ENCODE data around the gene EID2B. TPM values are rescaled to one million over a fixed set of nuclear protein-coding genes. Genes with fewer than 3 reads are reported as not detected.

The EID2B gene
- polyA plus RNA-seq, 1 of the 3 experiments (the other 2 are of a cell fraction) = 6.5 TPM

GRCh38 chr19:39492225-39492624, 40.4 kb downstream of the EID2B start:
- no peaks in the 10 kb centered on the region for H3K27me3 ChIP-seq (ENCODE audit: insufficient read depth)
- H4K20me1 ChIP-seq (ENCODE audit: insufficient read depth) = no peaks in the 10 kb centered on the region
- TF ChIP-seq POLR2AphosphoS5 (IDR thresholded peaks at IDR 0.05; ENCODE audit: low read depth, low read length) (no peak), GABPA (IDR thresholded peaks at IDR 0.05; ENCODE audit: low read depth) (no peak), TAF1 (IDR thresholded peaks at IDR 0.05; ENCODE audit: borderline replicate concordance, low read depth, low read length) (no peak), REST (IDR thresholded peaks at IDR 0.05; ENCODE audit: low read depth, low read length) (no peak), RAD21 (IDR thresholded peaks at IDR 0.05; ENCODE audit: low read length) (no peak), SIN3A (IDR thresholded peaks at IDR 0.05; ENCODE audit: borderline replicate concordance, low read depth, low read length) (no peak), FOXJ3 (CRISPR knock-in tag; IDR thresholded peaks at IDR 0.05) (no peak), CHD2 (IDR thresholded peaks at IDR 0.05; ENCODE audit: low read length, partially characterized antibody) (no peak), IRF3 (IDR thresholded peaks at IDR 0.05; ENCODE audit: low read depth, low read length) (no peak), MEF2A (IDR thresholded peaks at IDR 0.05; ENCODE audit: borderline replicate concordance, low read depth) (no peak), TEAD4 (IDR thresholded peaks at IDR 0.05; ENCODE audit: borderline replicate concordance, insufficient read depth) (no peak), MXI1 (IDR thresholded peaks at IDR 0.05; ENCODE audit: low read depth, low read length) (no peak), ELF1 (IDR thresholded peaks at IDR 0.05) (no peak), RXRA (IDR thresholded peaks at IDR 0.05; ENCODE audit: borderline replicate concordance, low read depth) (no peak), TCF12 (IDR thresholded peaks at IDR 0.05) (no peak), MAX (IDR thresholded peaks at IDR 0.05; ENCODE audit: low read depth) (no peak)
- TF ChIP-seq, protein P1, sequence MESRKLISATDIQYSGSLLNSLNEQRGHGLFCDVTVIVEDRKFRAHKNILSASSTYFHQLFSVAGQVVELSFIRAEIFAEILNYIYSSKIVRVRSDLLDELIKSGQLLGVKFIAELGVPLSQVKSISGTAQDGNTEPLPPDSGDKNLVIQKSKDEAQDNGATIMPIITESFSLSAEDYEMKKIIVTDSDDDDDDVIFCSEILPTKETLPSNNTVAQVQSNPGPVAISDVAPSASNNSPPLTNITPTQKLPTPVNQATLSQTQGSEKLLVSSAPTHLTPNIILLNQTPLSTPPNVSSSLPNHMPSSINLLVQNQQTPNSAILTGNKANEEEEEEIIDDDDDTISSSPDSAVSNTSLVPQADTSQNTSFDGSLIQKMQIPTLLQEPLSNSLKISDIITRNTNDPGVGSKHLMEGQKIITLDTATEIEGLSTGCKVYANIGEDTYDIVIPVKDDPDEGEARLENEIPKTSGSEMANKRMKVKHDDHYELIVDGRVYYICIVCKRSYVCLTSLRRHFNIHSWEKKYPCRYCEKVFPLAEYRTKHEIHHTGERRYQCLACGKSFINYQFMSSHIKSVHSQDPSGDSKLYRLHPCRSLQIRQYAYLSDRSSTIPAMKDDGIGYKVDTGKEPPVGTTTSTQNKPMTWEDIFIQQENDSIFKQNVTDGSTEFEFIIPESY (IDR thresholded peaks at IDR 0.05; ENCODE audit: borderline replicate concordance, low read depth) = no peak
- POLR2A ChIA-PET = no interaction called here
- H3K9me2 ChIP-seq = no peaks in the 10 kb centered on the region
- no peaks in the 10 kb centered on the region for H3K9me3 ChIP-seq
- no peak overlapping the region for H2AFZ ChIP-seq (ENCODE audit: low read depth)
- peaks cover 4 to 21% of the 10 kb centered on the region in 2 experiments for H3K36me3 ChIP-seq (replicated peaks in 1 of 2; ENCODE audit: control insufficient read depth in 1 of 2, insufficient read depth in 2 of 2, low read length in 1 of 2)
- H3K4me1 ChIP-seq (ENCODE audit: control insufficient read depth in 1 of 2, insufficient read depth in 2 of 2, low read depth in 1 of 2, low read length in 1 of 2) = no peaks in the 10 kb centered on the region
- peaks cover 3% of the 10 kb centered on the region for H3F3A ChIP-seq (replicated peaks; ENCODE audit: insufficient read depth)
- no peak overlapping the region for H3K27ac ChIP-seq (ENCODE audit: low read depth in 2 of 2, low read length in 1 of 2)
- H3K4me2 ChIP-seq = no peak overlapping the region
- no peaks in the 10 kb centered on the region for H3K79me2 ChIP-seq (ENCODE audit: insufficient read depth)
- WGBS (ENCODE audit: low lambda C conversion rate) = 95% methylated on average over 6 of the region's 6 CpGs
- CTCF ChIA-PET = interaction anchor here (1.2 to 1.4 kb wide), 2 partner anchors 10 to 41 kb away, joined by 4 to 5 read pairs; partner anchors contain the start of gene EID2B
- H3K9ac ChIP-seq = no peak overlapping the region
- DNase-seq = no peak
- no peak overlapping the region for H3K4me3 ChIP-seq (ENCODE audit: low read depth in 2 of 2, low read length in 1 of 2)
